Astrocyte (in vitro differentiated cells and primary cell): ENCODE data around the gene IER2. TPM values are rescaled to one million over a fixed set of nuclear protein-coding genes. Genes with fewer than 3 reads are reported as not detected.
A peak's percentile ranks its signal among the peaks of the same experiment; 100 is the strongest.

Experiments
- DNase-seq: peaks from one replicate; pipeline ENCODE4 v3.0.0-alpha.2; 2010; ENCODE audit warnings: low read depth
- FAIRE-seq: peaks from 2 replicates; lab custom pipeline; 2011; peaks lifted over from hg19 to GRCh38; lab: Jason Lieb, UNC
- H2AFZ ChIP-seq: 2 replicates; pipeline ENCODE4 v1.6.0; 2012; ENCODE audit warnings: low read depth, low read length, inconsistent platforms
- H3K27ac ChIP-seq: 2 replicates; pipeline ENCODE4 v1.5.1; 2011; ENCODE audit warnings: low read depth, low read length, inconsistent platforms
- H3K27me3 ChIP-seq: 2 replicates; pipeline ENCODE4 v1.6.0; 2011; ENCODE audit warnings: low read length, inconsistent platforms; ENCODE audit not compliant: insufficient read depth
- H3K36me3 ChIP-seq: 2 replicates; pipeline ENCODE4 v1.5.1; 2011; ENCODE audit warnings: low read length, inconsistent platforms; ENCODE audit not compliant: insufficient read depth
- H3K4me1 ChIP-seq: 2 replicates; pipeline ENCODE4 v1.5.1; 2011; ENCODE audit warnings: low read length, inconsistent platforms; ENCODE audit not compliant: insufficient read depth
- H3K4me2 ChIP-seq: 2 replicates; pipeline ENCODE4 v1.6.0; 2012; ENCODE audit warnings: low read length, inconsistent platforms
- H3K4me3 ChIP-seq: 2 replicates; pipeline ENCODE4 v1.5.1; 2011; ENCODE audit warnings: low read depth, mild to moderate bottlenecking, low read length, inconsistent platforms; ENCODE audit not compliant: insufficient read depth
- H3K79me2 ChIP-seq: 2 replicates; pipeline ENCODE4 v1.6.0; 2012; ENCODE audit warnings: mild to moderate bottlenecking, low read length, inconsistent platforms; ENCODE audit not compliant: insufficient read depth
- H3K9ac ChIP-seq: 2 replicates; pipeline ENCODE4 v1.6.0; 2012; ENCODE audit warnings: mild to moderate bottlenecking, low read length, inconsistent platforms
- H3K9me3 ChIP-seq: 2 replicates; pipeline ENCODE4 v1.5.1; 2012; ENCODE audit warnings: low read depth, mild to moderate bottlenecking, low read length, inconsistent platforms; ENCODE audit not compliant: insufficient read depth
- H4K20me1 ChIP-seq: 2 replicates; pipeline ENCODE4 v1.6.0; 2012; ENCODE audit warnings: low read length, inconsistent platforms; ENCODE audit not compliant: insufficient read depth
- H3K27ac Mint-ChIP-seq: one replicate; pipeline ENCODE4 v1.8.0; 2021; ENCODE audit warnings: mild to moderate bottlenecking, mixed read lengths; ENCODE audit not compliant: unreplicated experiment
- H3K27me3 Mint-ChIP-seq: one replicate; pipeline ENCODE4 v1.8.0; 2021; ENCODE audit warnings: low read depth, mixed read lengths; ENCODE audit not compliant: unreplicated experiment
- H3K36me3 Mint-ChIP-seq: one replicate; pipeline ENCODE4 v1.8.0; 2021; ENCODE audit warnings: low read depth, mixed read lengths; ENCODE audit not compliant: unreplicated experiment
- H3K4me1 Mint-ChIP-seq: one replicate; pipeline ENCODE4 v1.8.0; 2021; ENCODE audit warnings: low read depth, mixed read lengths; ENCODE audit not compliant: unreplicated experiment
- H3K4me3 Mint-ChIP-seq: one replicate; pipeline ENCODE4 v1.8.0; 2021; ENCODE audit warnings: mild to moderate bottlenecking, moderate library complexity, mixed read lengths; ENCODE audit not compliant: unreplicated experiment
- H3K9me3 Mint-ChIP-seq: one replicate; pipeline ENCODE4 v1.8.0; 2021; ENCODE audit warnings: mild to moderate bottlenecking, mixed read lengths; ENCODE audit not compliant: unreplicated experiment
- CTCF ChIP-seq: IDR thresholded peaks from 2 replicates; pipeline ENCODE4 v1.5.1; 2011; ENCODE audit warnings: low read depth, mild to moderate bottlenecking, inconsistent platforms, low read length, moderate library complexity; ENCODE audit not compliant: insufficient read depth
- EZH2 ChIP-seq: IDR thresholded peaks from 2 replicates; pipeline ENCODE4 v1.6.1; 2012; ENCODE audit warnings: mild to moderate bottlenecking, low read length, inconsistent platforms; ENCODE audit not compliant: insufficient read depth
- total RNA-seq: library from RNA; stranded (reverse); gene quantifications from 2 replicates; pipeline ENCODE4 v1.2.1, GENCODE V29; 2021

The IER2 gene
- total RNA-seq, 1 donor from 2014 or later, result 71.3 TPM

GRCh38 chr19:13162724-13163608 is 12.8 kb downstream of the IER2 start:
- Histone ChIP-seq H3K9ac (peak overlapping the region; percentile 70), H3K4me3 (peak overlapping the region; percentile 43), H2AFZ (peak overlapping the region; percentile 82), H3K79me2 (no peaks in the 10 kb centered on the region), H3K9me3 (no peaks in the 10 kb centered on the region), H4K20me1 (no peaks in the 10 kb centered on the region), H3K27ac (peak overlapping the region; percentile 90), H3K36me3 (no peaks in the 10 kb centered on the region), H3K4me1 (peaks cover 48% of the 10 kb centered on the region), H3K27me3 (no peaks in the 10 kb centered on the region), H3K4me2 (peak overlapping the region; percentile 83)
- Mint-ChIP-seq H3K4me3 (peak overlapping the region; percentile 78), H3K36me3 (no peaks in the 10 kb centered on the region), H3K27me3 (no peaks in the 10 kb centered on the region), H3K27ac (peak overlapping the region; percentile 99), H3K9me3 (no peaks in the 10 kb centered on the region), H3K4me1 (peaks cover 28% of the 10 kb centered on the region)
- TF ChIP-seq CTCF, result no peak
- DNase-seq (peak; percentile 96), FAIRE-seq (no peak)

GRCh38 chr19:13163609-13164342 is 13.6 kb downstream of the IER2 start:
- Histone ChIP-seq H3K4me1 (peaks cover 51% of the 10 kb centered on the region), H3K79me2 (no peaks in the 10 kb centered on the region), H3K9me3 (no peaks in the 10 kb centered on the region), H3K27ac (peak overlapping the region; percentile 90), H3K4me2 (peak overlapping the region; percentile 83), H2AFZ (peak overlapping the region; percentile 82), H3K27me3 (no peaks in the 10 kb centered on the region), H3K36me3 (no peaks in the 10 kb centered on the region), H3K4me3 (peak overlapping the region; percentile 32), H3K9ac (peak overlapping the region; percentile 70), H4K20me1 (no peaks in the 10 kb centered on the region)
- Mint-ChIP-seq H3K27ac (peak overlapping the region; percentile 99), H3K27me3 (no peaks in the 10 kb centered on the region), H3K4me3 (peak overlapping the region; percentile 78), H3K9me3 (no peaks in the 10 kb centered on the region), H3K4me1 (peaks cover 28% of the 10 kb centered on the region), H3K36me3 (no peaks in the 10 kb centered on the region)
- TF ChIP-seq EZH2 (no peak), CTCF (no peak)
- FAIRE-seq (no peak), DNase-seq (peak; percentile 70)
